Measurements from ENCODE around the gene SETBP1.
A peak's percentile ranks its signal among the peaks of the same experiment; 100 is the strongest.

Gene SETBP1

DNA sequence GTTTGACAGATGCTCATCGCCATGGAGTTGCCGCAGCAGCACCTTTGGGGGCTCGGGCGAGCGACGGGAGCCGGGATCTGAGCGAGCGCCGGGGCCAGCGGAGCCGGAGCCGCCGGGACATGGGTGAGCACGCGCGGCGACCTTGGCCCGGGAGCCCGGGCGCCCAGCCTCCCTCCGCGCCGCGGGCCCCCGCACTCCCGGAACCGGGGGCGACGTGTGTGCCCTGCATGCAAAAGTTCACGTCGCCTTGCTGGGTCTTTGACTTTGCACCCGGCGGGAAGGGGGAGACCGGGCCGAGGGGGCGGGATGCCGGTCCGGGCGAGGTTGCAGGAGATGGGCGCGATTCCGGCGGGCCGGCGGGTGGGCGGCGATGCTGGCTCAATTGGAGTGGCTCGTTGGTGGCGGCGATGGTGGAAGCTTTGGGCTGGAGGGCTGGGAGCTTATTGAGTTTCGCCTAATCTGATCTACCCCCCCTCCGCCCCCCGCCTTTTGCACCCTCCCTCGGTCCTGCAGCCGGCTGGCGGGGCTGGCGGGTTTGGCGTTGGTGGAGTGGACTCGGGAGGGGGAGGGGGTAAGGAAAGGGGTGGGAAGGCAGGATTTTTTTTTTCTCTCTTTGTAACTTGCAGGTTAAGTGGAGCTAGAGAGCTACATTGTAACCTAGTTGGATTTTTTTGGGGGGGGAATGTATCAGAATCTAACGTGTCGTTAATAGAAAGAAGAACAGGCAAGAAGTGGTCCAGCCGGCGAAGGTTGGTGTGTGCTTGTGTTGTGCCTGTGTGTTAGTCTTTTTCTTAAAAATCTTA is at the start of gene SETBP1:
TSS of gene SETBP1 (plus strand) at position 616 of the 803 bp plus-strand sequence. CDS start 20,459 bp downstream, outside the sequence.
- DNase-seq: peak; percentile 22

- no peak for DNase-seq
Observed at GRCh38 chr18:44632469-44633145, 48.1 kb upstream of the SETBP1 start.

- DNase-seq: no peak
Observed at GRCh38 chr18:44635546-44635945, 45.1 kb upstream of the SETBP1 start.

DNA sequence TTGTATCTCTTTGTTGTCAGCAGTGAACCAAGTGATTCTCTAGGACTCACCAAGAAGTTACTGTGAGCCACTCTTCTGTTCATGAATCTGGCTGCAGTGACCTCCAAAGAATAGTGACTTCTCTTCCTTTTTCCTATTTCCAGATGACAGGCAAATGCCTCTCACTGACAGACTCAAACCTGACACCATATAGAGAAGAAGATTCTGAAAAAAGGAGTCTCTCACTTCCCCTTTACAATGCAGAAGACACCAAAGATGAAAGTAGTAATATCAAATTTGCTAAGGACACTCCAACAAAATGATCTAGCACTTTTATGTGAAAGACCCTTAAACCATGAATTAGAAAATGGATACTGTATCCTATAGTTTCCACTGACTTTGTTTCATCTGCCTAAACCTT is 44.4 kb upstream of the SETBP1 start:
- DNase-seq: no peak

DNA sequence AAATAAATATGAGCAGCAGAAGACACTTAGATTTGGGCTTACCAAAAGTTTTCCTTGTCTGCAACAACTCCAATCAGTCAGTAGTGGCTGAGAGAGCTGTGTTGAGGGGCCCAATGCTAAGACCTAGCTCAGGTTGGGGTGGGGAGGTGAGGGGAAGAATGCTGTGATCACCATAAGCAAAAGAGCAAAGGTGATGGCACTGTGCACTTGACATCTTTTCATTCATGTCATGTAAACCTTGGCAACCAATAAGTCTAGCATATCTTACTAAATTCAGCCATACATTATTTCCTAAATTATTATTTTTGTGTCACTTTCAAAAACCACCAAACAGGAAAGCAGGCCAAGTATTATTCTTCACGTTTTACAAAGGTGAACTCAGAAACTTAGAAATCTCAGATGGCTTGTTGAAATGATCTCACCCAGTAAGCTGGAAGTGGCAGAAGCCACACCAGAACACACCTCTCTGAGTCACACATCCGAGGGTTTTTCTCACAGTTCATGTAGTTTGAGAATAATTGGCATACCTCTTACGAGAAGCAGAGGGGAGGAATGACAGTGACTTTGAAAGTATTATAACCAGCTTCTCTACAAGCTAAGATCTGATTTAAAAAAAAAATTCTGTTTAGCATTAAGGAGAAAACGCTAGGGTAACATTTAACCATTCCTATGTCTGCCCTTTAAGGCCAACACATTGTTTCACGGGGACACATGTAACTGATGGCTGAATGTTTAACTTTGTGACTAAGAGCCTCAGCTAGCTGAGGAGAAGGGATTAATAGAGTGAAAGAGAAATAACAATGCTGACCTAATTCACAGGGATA is 43.3 kb upstream of the SETBP1 start:
- no peak for DNase-seq

GRCh38 chr18:44638034-44638540 is 42.6 kb upstream of the SETBP1 start:
- no peak for DNase-seq

DNA sequence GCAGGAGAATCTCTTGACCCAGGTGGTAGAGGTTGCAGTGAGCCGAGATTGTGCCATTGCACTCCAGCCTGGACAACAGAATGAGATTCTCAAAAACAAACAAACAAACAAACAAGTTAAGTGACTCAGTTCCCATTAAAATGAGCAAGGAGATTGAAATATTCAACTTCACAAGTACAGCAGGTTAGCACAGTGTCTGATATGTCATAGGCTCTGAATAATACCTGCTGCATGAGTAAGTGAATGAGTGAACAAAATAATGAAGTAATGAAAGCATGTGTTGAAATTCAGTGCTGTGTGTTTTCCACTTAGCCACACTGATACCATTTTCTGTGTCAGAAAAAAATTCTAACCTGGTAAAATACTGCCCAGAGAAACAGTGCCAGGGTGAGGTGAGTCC is 41.9 kb upstream of the SETBP1 start:
- no peak for DNase-seq

- no peak for DNase-seq
Observed at GRCh38 chr18:44643004-44643403, 37.7 kb upstream of the SETBP1 start.

DNA sequence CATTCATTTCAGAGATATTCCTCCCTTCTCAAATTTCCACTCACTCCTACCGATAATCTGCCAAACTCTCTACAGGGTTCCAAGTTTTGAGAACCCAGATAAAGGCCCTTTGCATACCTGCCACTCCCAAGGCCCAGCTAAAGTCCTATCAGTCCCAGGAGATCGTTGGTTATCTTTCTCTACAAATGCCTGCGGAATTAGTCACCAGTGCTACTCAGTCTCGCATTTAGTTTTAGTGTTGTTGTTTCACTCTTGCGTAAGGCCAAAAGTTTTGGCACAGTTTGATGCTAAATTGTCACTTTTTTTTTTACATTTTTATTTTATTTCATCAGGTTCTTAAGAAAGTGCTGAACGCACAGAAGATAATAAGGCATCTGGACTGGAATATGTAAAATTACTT is 29.2 kb upstream of the SETBP1 start:
- no peak for DNase-seq

DNA sequence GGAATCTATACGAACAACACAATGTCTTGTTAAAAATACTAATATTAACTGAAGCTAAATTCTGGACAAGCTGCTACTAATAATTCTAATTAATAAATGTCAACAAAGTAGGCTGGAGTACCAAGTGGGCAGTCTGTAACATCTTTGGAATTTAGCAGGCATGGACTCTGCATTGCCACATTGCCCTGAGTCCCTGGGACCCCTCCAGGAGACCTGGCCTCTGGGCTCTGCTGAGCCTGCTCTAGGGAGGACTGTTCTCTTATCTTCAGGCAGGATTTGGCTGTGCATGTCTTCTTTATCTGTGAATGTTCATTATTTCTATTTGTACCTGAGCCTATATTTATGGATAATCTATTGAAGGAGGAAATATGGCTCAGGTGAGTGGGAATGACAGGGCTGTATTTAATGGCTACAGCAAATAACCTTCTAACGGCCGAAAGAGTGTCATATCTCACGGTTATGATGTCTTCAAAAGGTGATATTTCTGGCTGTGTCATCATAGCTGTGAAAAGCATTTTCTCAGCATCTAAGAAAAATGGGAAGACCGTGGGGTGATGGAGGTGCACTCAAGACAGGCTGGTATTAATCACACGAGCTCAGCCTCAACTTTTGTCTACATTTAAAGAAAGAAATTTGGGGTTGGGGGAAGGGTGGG is 28.6 kb upstream of the SETBP1 start:
- DNase-seq: no peak

- no peak for DNase-seq
Observed at GRCh38 chr18:44652722-44653121, 28.0 kb upstream of the SETBP1 start.

GRCh38 chr18:44654573-44654972 is 26.1 kb upstream of the SETBP1 start:
- no peak for DNase-seq

GRCh38 chr18:44655435-44655834 is 25.3 kb upstream of the SETBP1 start:
- DNase-seq: no peak

DNA sequence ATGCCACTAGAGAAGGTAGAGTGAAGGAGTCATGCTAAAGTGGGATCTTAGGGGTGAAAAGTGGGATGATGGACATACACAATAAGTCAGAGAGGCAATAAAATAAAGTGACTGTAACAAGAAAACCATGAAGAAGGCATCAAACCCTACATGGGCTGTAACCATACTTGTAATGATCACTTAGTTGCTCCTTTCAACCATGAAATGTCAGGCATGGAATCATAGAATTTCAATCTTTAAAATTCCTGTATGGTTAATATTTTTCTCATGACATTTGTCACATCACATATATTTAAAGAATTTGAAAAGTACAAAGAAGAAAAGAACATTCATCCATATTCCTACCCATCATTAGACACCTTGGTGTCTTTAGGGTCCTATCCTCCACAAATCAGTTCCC is 20.9 kb upstream of the SETBP1 start:
- no peak for DNase-seq

DNA sequence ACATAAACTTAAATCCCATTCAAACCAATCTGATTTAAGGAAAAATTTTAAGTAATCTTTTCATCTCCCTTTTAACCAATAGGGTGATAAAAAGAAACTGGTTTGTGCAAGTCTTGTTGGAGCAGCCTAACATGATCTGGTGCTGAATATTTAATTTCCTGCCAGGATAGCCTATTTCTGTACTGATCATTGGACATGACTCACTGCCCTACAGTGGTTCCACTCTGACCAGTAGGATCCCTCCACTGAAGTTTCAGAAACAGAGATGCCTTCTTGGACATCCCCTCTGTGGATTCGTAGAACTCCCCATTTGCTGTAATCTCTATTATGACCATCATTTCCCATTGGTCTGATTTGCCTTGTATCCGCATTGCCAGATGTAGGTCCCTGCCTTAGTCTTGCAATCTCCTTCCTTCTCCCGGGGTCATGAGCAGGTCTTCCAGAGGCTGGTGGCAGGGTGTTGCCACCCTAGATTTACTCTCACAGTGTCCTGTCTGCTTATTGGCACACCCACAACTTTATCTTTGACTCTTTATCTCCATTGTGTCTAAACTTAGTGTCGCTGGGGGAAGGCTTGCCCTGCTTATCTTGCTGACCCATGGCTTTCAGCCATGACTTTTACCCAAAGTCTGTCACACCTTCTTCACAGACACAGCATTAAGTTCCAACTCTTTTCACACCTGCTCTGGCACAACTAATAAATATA is 12.3 kb upstream of the SETBP1 start:
- DNase-seq: no peak

DNA sequence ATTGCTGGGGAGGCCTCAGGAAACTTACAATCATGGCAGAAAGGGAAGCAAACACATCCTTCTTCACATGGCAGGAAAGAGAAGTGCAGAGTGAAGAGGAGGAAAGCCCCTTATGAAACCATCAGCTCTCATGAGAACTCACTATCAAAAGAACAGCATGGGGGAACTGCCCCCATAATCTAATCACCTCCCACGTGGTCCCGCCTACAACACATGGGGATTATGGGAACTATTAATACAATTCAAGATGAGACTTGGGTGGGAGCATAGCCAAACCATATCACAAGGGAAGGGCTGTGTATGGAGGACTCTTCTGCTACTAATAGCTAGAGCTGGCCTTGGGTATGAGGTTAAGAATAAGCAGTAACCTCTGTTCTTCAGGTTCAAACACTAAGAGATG is 8.8 kb upstream of the SETBP1 start:
- no peak for DNase-seq

DNA sequence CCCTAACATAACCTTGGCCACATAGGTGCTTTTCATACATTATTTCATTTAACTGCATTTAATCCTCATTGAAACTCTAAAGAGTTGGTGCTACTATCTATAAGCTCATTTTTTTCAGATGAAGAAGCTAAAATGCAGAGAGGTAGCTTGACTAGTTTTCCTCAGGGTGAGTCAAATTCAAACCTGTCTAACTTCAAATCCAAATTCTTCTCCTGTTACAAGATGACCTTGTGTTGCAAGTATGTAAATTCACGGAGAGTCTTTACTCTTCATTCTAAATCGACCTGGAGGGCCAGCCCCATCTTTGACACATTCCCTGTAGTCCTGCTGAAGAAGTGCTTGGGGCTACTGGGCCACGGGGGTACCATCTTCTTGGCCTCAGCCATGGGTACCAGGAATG is 8.2 kb upstream of the SETBP1 start:
- DNase-seq: no peak

GRCh38 chr18:44673256-44673880 is 7.3 kb upstream of the SETBP1 start:
- no peak for DNase-seq

DNA sequence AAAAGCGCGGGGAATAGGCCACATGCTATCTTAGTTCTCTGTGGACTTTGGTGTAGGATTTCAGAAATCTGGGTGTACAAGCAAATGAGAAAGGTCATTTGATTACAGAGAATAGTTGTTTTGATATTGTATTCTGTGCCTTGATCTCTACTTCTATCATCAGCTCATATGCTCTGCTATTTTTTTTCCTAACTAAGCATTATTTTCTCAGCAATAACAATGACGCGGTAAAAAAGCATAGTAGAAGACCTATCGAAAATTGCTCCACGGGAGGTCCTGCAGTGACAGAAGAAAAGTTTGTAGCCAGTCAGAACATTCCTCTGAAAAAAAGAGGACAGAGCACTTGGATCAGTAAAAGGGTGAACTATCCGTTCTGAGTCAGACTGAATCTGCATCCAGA is 2.8 kb upstream of the SETBP1 start:
- no peak for DNase-seq

GRCh38 chr18:44678725-44679055 is 2.0 kb upstream of the SETBP1 start:
- DNase-seq: no peak

DNA sequence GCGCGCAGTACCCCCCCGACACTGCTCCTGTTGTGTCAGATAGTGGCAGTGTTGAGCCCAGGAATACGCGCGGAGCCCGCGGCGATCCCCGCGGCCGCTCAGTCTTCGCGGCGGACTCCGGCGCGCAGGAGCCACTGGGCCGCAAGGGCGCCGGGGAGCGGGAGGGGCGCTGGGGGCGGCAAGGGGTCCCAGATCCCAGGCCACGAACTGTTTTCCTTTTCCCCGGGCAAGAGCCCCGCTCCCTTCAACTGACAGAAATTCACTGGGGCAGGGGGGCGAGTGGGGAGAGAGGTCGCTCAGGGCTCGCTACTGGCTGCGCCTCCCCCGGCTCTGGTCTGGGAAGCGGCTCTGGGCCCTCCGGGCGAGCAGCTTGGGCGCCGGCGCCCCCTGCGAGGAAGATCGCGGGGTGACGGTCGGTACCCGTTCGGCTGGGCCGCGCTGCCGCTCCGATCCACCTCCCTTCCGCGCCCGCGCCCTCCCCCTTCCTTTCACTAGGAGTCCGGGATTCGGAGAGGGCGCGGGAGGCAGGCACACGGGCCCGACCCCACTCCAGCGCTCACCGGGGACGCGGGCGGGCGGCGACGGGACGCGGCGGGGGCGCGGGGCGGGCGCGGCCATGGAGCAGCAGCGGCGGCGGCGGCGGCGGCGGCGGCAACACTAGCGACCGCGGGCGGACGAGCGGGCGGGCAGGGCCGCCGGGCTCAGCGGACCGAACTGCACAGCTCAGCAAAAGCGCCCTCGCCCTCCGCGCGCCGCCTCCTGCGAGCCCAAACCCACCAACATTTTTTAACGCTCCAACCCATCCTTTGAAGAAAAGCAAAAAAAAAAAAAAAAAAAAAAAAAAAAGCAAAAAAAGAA is 1.4 kb upstream of the SETBP1 start:
- DNase-seq: peak; percentile 78

All from stimulated activated CD4-positive, alpha-beta T cell treated with anti-CD3 and anti-CD28 coated beads, Interleukin-1b, Interleukin-23, amount 100 ng/mL, for 48 hours (primary cell).